NOMO-1 (cell line): ENCODE results near the gene LRRD1.
"Not testable (repeated sequence)": the region's sequence is repeated elsewhere in the genome, so short reads cannot be mapped to it uniquely, and the experiment has no call there.

Source experiments
- DNase-seq, 2 experiments: peaks; one replicate each; lab custom pipeline; 2025; ENCODE audit not compliant: unreplicated experiment in 2 of 2; lab: John Stamatoyannopoulos, UW

Gene LRRD1

GRCh38 chr7:92178928-92179924, at the start of gene LRRD1:
LRRD1 (minus strand) TSS chr7:92179142; CDS start chr7:92165202, 13,940 bp downstream.
- DNase-seq: peak; percentile 96 to 98

GRCh38 chr7:92228742-92229141, 49.8 kb upstream of the LRRD1 start:
- DNase-seq: no peak

- no peak for DNase-seq
Observed at GRCh38 chr7:92228100-92228499, 49.2 kb upstream of the LRRD1 start.

- DNase-seq: no peak
Observed at GRCh38 chr7:92226981-92227380, 48.0 kb upstream of the LRRD1 start.

- DNase-seq: no peak
Observed at GRCh38 chr7:92221766-92222165, 42.8 kb upstream of the LRRD1 start.

GRCh38 chr7:92206672-92207071, 27.7 kb upstream of the LRRD1 start:
- DNase-seq: no peak

GRCh38 chr7:92205987-92206386, 27.0 kb upstream of the LRRD1 start:
- DNase-seq: no peak

GRCh38 chr7:92200791-92201190, 21.8 kb upstream of the LRRD1 start:
- DNase-seq: no peak

GRCh38 chr7:92192326-92192725, 13.4 kb upstream of the LRRD1 start:
- no peak for DNase-seq

- DNase-seq: not testable (repeated sequence)
Observed at GRCh38 chr7:92189246-92189645, 10.3 kb upstream of the LRRD1 start.

GRCh38 chr7:92184294-92184693, 5.4 kb upstream of the LRRD1 start:
- DNase-seq: not testable (repeated sequence)

GRCh38 chr7:92177362-92177761, 1.6 kb downstream of the LRRD1 start:
- peak; percentile 27 to 31 for DNase-seq

GRCh38 chr7:92169529-92169928, 9.4 kb downstream of the LRRD1 start:
- not testable (repeated sequence) for DNase-seq

- DNase-seq: no peak
Observed at GRCh38 chr7:92161271-92161670, 17.7 kb downstream of the LRRD1 start.

GRCh38 chr7:92158660-92159575, 20.0 kb downstream of the LRRD1 start:
- no peak for DNase-seq

- DNase-seq: no peak
Observed at GRCh38 chr7:92156990-92157389, 22.0 kb downstream of the LRRD1 start.

GRCh38 chr7:92155108-92155739, 23.7 kb downstream of the LRRD1 start:
- DNase-seq: no peak

- no peak for DNase-seq
Observed at GRCh38 chr7:92150450-92151017, 28.4 kb downstream of the LRRD1 start.

GRCh38 chr7:92149736-92150239, 29.2 kb downstream of the LRRD1 start:
- DNase-seq: no peak

- not testable (repeated sequence) for DNase-seq
Observed at GRCh38 chr7:92143192-92143880, 35.6 kb downstream of the LRRD1 start.
